GM12878 (cell line): Measurements from ENCODE around the gene SRC. TPM values are rescaled to one million over a fixed set of nuclear protein-coding genes. Genes with fewer than 3 reads are reported as not detected.

ENCODE experiments used
- ATAC-seq: fragments of 200-7000 bp; cut with Tn5 transposase; 3 replicates; pipeline ENCODE4 v1.9.1; 2020; ENCODE audit warnings: mild to moderate bottlenecking, moderate library complexity
- BruUV-seq: library from RNA; stranded (reverse); fragments of 400-500 nt; replicated peaks from 2 replicates; lab custom pipeline; 2021; lab: Mats Ljungman, UMichigan
- CTCF ChIA-PET: fragments of 300-600 bp; sonication (Branson Sonifier 250); formaldehyde crosslinking; extraction: SDS; loops from one replicate; lab custom pipeline; 2021; ENCODE audit warnings: inconsistent platforms; lab: Yijun Ruan, JAX
- POLR2A ChIA-PET: fragments of 350-600 bp; formaldehyde crosslinking; extraction: SDS; loops from one replicate; lab custom pipeline; 2021; ENCODE audit warnings: inconsistent platforms; lab: Charles Lee
- RAD21 ChIA-PET: fragments of 300-600 bp; sonication (Branson Sonifier 250); formaldehyde crosslinking; loops from one replicate; lab custom pipeline; 2023; ENCODE audit warnings: antibody characterized with exemption; ENCODE audit not compliant: unreplicated experiment; lab: Charles Lee
- SMC1A ChIA-PET: fragments of 300-600 bp; sonication (Branson Sonifier 250); formaldehyde crosslinking; loops from one replicate; lab custom pipeline; 2023; ENCODE audit not compliant: unreplicated experiment, uncharacterized antibody; lab: Charles Lee
- DNase-seq: peaks from one replicate; pipeline ENCODE4 v3.0.0-alpha.2; 2011; ENCODE audit warnings: low read depth, low spot score
- FAIRE-seq: peaks from 3 replicates; lab custom pipeline; 2011; peaks lifted over from hg19 to GRCh38; lab: Jason Lieb, UNC
- H2AFZ ChIP-seq: 2 replicates; pipeline ENCODE4 v1.6.0; 2011; ENCODE audit warnings: low read depth, low read length, control low read depth; ENCODE audit not compliant: control insufficient read depth
- H3K27ac ChIP-seq: 2 replicates; pipeline ENCODE4 v1.5.1; 2011; ENCODE audit warnings: control low read depth; ENCODE audit not compliant: control insufficient read depth, insufficient read depth
- H3K27me3 ChIP-seq, 2 experiments: replicated peaks in 1 of 2; 2 replicates each; pipeline versions ENCODE4 v1.6.0 to v1.6.1; 2011; ENCODE audit warnings: low read length in 1 of 2; ENCODE audit not compliant: control insufficient read depth in 2 of 2, insufficient read depth in 2 of 2
- H3K36me3 ChIP-seq, 2 experiments: 2 replicates each; pipeline ENCODE4 v1.5.1; 2011; ENCODE audit warnings: low read length in 1 of 2; ENCODE audit not compliant: control insufficient read depth in 2 of 2, insufficient read depth in 2 of 2
- H3K4me1 ChIP-seq: 2 replicates; pipeline ENCODE4 v1.6.1; 2011; ENCODE audit warnings: mild to moderate bottlenecking, low read length, moderate library complexity, mixed read lengths; ENCODE audit not compliant: control insufficient read depth, insufficient read depth
- H3K4me2 ChIP-seq: 2 replicates; pipeline ENCODE4 v1.6.0; 2011; ENCODE audit warnings: control low read depth; ENCODE audit not compliant: control insufficient read depth, insufficient read depth
- H3K4me3 ChIP-seq: fragments of 200-600 bp; sonication (generic); 2 replicates; pipeline ENCODE4 v1.5.1; 2016
- H3K79me2 ChIP-seq: 2 replicates; pipeline ENCODE4 v1.6.0; 2011; ENCODE audit warnings: low read length; ENCODE audit not compliant: control insufficient read depth, insufficient read depth
- H3K9ac ChIP-seq: 2 replicates; pipeline ENCODE4 v1.8.0; 2011; ENCODE audit warnings: low read length, control low read depth, mixed read lengths; ENCODE audit not compliant: control insufficient read depth, insufficient read depth
- H3K9me3 ChIP-seq: replicated peaks from 3 replicates; pipeline ENCODE4 v1.5.1; 2011; ENCODE audit warnings: mild to moderate bottlenecking, low read length; ENCODE audit not compliant: control insufficient read depth, insufficient read depth
- H4K20me1 ChIP-seq: 2 replicates; pipeline ENCODE4 v1.6.0; 2011; ENCODE audit not compliant: control insufficient read depth, insufficient read depth
- BCL11A ChIP-seq: IDR thresholded peaks from 2 replicates; pipeline ENCODE4 v1.6.1; 2011; ENCODE audit warnings: low read depth, low read length
- BMI1 ChIP-seq: fragments of 450-650 bp; IDR thresholded peaks from 2 replicates; pipeline ENCODE4 v1.6.1; 2016; ENCODE audit warnings: mild to moderate bottlenecking, moderate library complexity, borderline replicate concordance
- CBFB ChIP-seq: IDR thresholded peaks from 2 replicates; pipeline ENCODE4 v1.6.1; 2016; ENCODE audit warnings: antibody characterized with exemption, low read depth
- CEBPB ChIP-seq, 2 experiments: fragments of 150-350 bp in 1 of 2; IDR thresholded peaks; 2 replicates each; pipeline ENCODE4 v1.6.1; 2012 to 2014; ENCODE audit warnings: low read depth in 2 of 2, low read length in 2 of 2, borderline replicate concordance in 1 of 2, inconsistent platforms in 1 of 2
- CEBPZ ChIP-seq: fragments of 150-350 bp; IDR thresholded peaks from 2 replicates; pipeline ENCODE4 v1.6.1; 2016; ENCODE audit warnings: low read depth, low read length
- CHD2 ChIP-seq: IDR thresholded peaks from 2 replicates; pipeline ENCODE4 v1.6.1; 2011; ENCODE audit warnings: low read depth, low read length, improper control_type of control experiment, borderline replicate concordance
- E4F1 ChIP-seq: fragments of 450-650 bp; IDR thresholded peaks from 2 replicates; pipeline ENCODE4 v1.6.1; 2018; ENCODE audit warnings: borderline replicate concordance, mild to moderate bottlenecking; ENCODE audit not compliant: partially characterized antibody
- FOXK2 ChIP-seq: fragments of 450-650 bp; IDR thresholded peaks from 2 replicates; pipeline ENCODE4 v1.6.1; 2017; ENCODE audit warnings: mild to moderate bottlenecking, moderate library complexity
- HCFC1 ChIP-seq: fragments of 150-350 bp; IDR thresholded peaks from 2 replicates; pipeline ENCODE4 v1.6.1; 2014; ENCODE audit warnings: low read length
- HDGF ChIP-seq: fragments of 450-650 bp; IDR thresholded peaks from 2 replicates; pipeline ENCODE4 v1.6.1; 2016; ENCODE audit warnings: antibody characterized with exemption
- MAX ChIP-seq: IDR thresholded peaks from 2 replicates; pipeline ENCODE4 v1.6.1; 2012; ENCODE audit warnings: low read depth, low read length, improper control_type of control experiment
- MTA2 ChIP-seq: fragments of 450-650 bp; IDR thresholded peaks from 2 replicates; pipeline ENCODE4 v1.6.1; 2016; ENCODE audit warnings: low read depth, mild to moderate bottlenecking, moderate library complexity
- PAX5 ChIP-seq: IDR thresholded peaks from 2 replicates; pipeline ENCODE4 v1.6.1; 2011; ENCODE audit warnings: low read depth, low read length, borderline replicate concordance
- SIN3A ChIP-seq: IDR thresholded peaks from 2 replicates; pipeline ENCODE4 v1.6.1; 2012; ENCODE audit warnings: low read depth, low read length, improper control_type of control experiment
- ZBTB33 ChIP-seq: fragments of 450-650 bp; IDR thresholded peaks from 2 replicates; pipeline ENCODE4 v1.6.1; 2017; ENCODE audit warnings: mild to moderate bottlenecking
- ZNF207 ChIP-seq: fragments of 450-650 bp; IDR thresholded peaks from 2 replicates; pipeline ENCODE4 v1.6.1; 2014; ENCODE audit warnings: antibody characterized with exemption, mild to moderate bottlenecking, borderline replicate concordance
- WGBS: methylation state at CpG from one replicate; pipeline ENCODE4 v1.1.6; 2016; ENCODE audit warnings: low lambda C conversion rate; ENCODE audit not compliant: insufficient replicate concordance, insufficient coverage; ENCODE audit errors: missing lambda C conversion rate; 5-methylcytosine and 5-hydroxymethylcytosine counted together
- in situ Hi-C: fragments of 300-500 bp; cut with MboI; formaldehyde crosslinking; loops from 9 replicates; pipeline ENCODE4 v1.14.3; 2018; ENCODE audit warnings: mixed read lengths
- intact Hi-C: fragments of 100-400 bp; cut with micrococcal nuclease; formaldehyde crosslinking; loops from one replicate; pipeline ENCODE4 v1.14.2; 2022; ENCODE audit not compliant: unreplicated experiment
- polyA plus RNA-seq, 11 experiments: library from polyadenylated mRNA; depleted of rRNA in 4 of 11; unstranded in 6 of 11; stranded (reverse) in 5 of 11; fragments of >200 nt; fragmentation: Nextera tagmentation in 4 of 11; fragmentation: Illumina TruSeq in 1 of 11; extraction: Ambion mirVana in 4 of 11; extraction: Trizol in 1 of 11; gene quantifications; 1 replicate in 1 of 11; 2 replicates in 10 of 11; pipeline versions ENCODE4 v1.2.1 to v1.2.3, GENCODE V29; 2011 to 2016; ENCODE audit warnings: inconsistent platforms in 2 of 11, missing spikeins in 2 of 11, low read depth in 1 of 11
- total RNA-seq, 4 experiments: library from RNA; depleted of rRNA in 3 of 4; stranded (reverse); fragments of >200 nt in 3 of 4; fragmentation: Illumina TruSeq in 1 of 4; extraction: Trizol in 1 of 4; gene quantifications; 2 replicates each; pipeline versions ENCODE4 v1.2.1 to v1.2.3, GENCODE V29; 2013 to 2021

The SRC gene
- total and polyA plus RNA-seq, 10 of the 15 experiments (the other 5 are each of a cell fraction or from before 2014, with no cell fraction given) = 0.60 to 71.3 (median 27.2) TPM

GRCh38 chr20:37314617-37315016, 31.3 kb upstream of the SRC start:
- no peak overlapping the region for H3K4me3 ChIP-seq
- POLR2A ChIA-PET = interaction anchor here (1.0 to 1.2 kb wide), 2 partner anchors 16 to 17 kb away, joined by 3 to 4 read pairs; no protein-coding TSS in a partner anchor
- H3K9ac ChIP-seq = no peak overlapping the region; the same call in 1 of the 2 replicates
- no peaks in the 10 kb centered on the region for H4K20me1 ChIP-seq
- H3K27ac ChIP-seq = peak overlapping the region; percentile 93
- H3K4me2 ChIP-seq = peak overlapping the region; percentile 30; the same call in 1 of the 2 replicates
- peaks cover 37% of the 10 kb centered on the region for H3K79me2 ChIP-seq
- intact Hi-C loops (no loop called here), in situ Hi-C loops (loop anchor here (5.0 kb wide), 1 partner anchor 48 kb away; no protein-coding TSS in a partner anchor)
- BruUV-seq = no TSS peak
- peaks cover 33% of the 10 kb centered on the region for H3K4me1 ChIP-seq
- H3K9me3 ChIP-seq = no peaks in the 10 kb centered on the region
- no peak for ATAC-seq
- WGBS = 83% methylated on average over 7 of the region's 7 CpGs
- DNase-seq = no peak
- FAIRE-seq = no peak
- CTCF ChIA-PET = interaction anchor here (1.1 to 1.4 kb wide), 2 partner anchors 18 to 38 kb away, joined by 3 to 5 read pairs; no protein-coding TSS in a partner anchor
- peaks cover 31 to 36% of the 10 kb centered on the region in 2 experiments for H3K36me3 ChIP-seq
- H3K27me3 ChIP-seq = no peaks in the 10 kb centered on the region
- RAD21 ChIA-PET = interaction anchor here (0.9 to 2.6 kb wide), 2 partner anchors 9 to 20 kb away, joined by 3 to 14 read pairs; no protein-coding TSS in a partner anchor
- SMC1A ChIA-PET = interaction anchor here (0.9 to 2.0 kb wide), 7 partner anchors 9 to 68 kb away, joined by 3 to 12 read pairs (median 4); no protein-coding TSS in a partner anchor
- H2AFZ ChIP-seq = no peak overlapping the region
- TF ChIP-seq CEBPZ = no peak
- no peak for TF ChIP-seq ZNF207
- no peak for TF ChIP-seq FOXK2
- TF ChIP-seq CBFB = no peak
- no peak for TF ChIP-seq CHD2
- TF ChIP-seq BCL11A = no peak
- TF ChIP-seq HCFC1 = no peak
- TF ChIP-seq SIN3A = no peak
- no peak for TF ChIP-seq E4F1
- no peak for TF ChIP-seq MAX
- TF ChIP-seq HDGF = no peak
- TF ChIP-seq ZBTB33 = no peak
- no peak for TF ChIP-seq MTA2
- no peak for TF ChIP-seq PAX5
- no peak for TF ChIP-seq BMI1
- TF ChIP-seq CEBPB (IDR thresholded peaks at IDR 0.05; ENCODE audit: borderline replicate concordance in 1 of 2, low read depth in 2 of 2, low read length in 2 of 2) = no peak
